Activated B cell treated with CpG ODN at 0.5 μM for 24 hours (primary cell): Measurements from ENCODE around the gene TNNI3K. TPM values are rescaled to one million over a fixed set of nuclear protein-coding genes. Genes with fewer than 3 reads are reported as not detected.

Source experiments
- ATAC-seq: fragments of 200-7000 bp; cut with Tn5 transposase; one replicate; pipeline ENCODE4 v1.10.0; 2021; ENCODE audit warnings: low read depth, mild to moderate bottlenecking, moderate library complexity
- CTCF ChIA-PET: fragments of 350-600 bp; sonication (Branson Sonifier 250); formaldehyde crosslinking; loops from one replicate; lab custom pipeline; 2021; ENCODE audit warnings: antibody characterized with exemption; lab: Charles Lee
- POLR2A ChIA-PET: fragments of 350-600 bp; sonication (Branson Sonifier 250); formaldehyde crosslinking; loops from one replicate; lab custom pipeline; 2021; ENCODE audit warnings: antibody characterized with exemption; lab: Charles Lee
- DNase-seq: peaks from one replicate; pipeline ENCODE4 v3.0.0; 2022
- H3K27ac Mint-ChIP-seq: one replicate; pipeline ENCODE4 v1.8.0; 2020; ENCODE audit warnings: mixed read lengths
- H3K27me3 Mint-ChIP-seq: one replicate; pipeline ENCODE4 v1.8.0; 2021; ENCODE audit warnings: mixed read lengths
- H3K36me3 Mint-ChIP-seq: one replicate; pipeline ENCODE4 v1.8.0; 2021; ENCODE audit warnings: low read depth, mixed read lengths
- H3K4me1 Mint-ChIP-seq: one replicate; pipeline ENCODE4 v1.8.0; 2021; ENCODE audit warnings: mixed read lengths
- H3K4me3 Mint-ChIP-seq: one replicate; pipeline ENCODE4 v1.8.0; 2020; ENCODE audit warnings: mild to moderate bottlenecking, mixed read lengths
- H3K9me3 Mint-ChIP-seq: one replicate; pipeline ENCODE4 v1.8.0; 2020; ENCODE audit warnings: mixed read lengths
- CTCF ChIP-seq: fragments of 200-600 bp; IDR thresholded peaks from one replicate; pipeline ENCODE4 v1.8.0; 2022; ENCODE audit warnings: antibody characterized with exemption, mild to moderate bottlenecking
- intact Hi-C: fragments of 100-400 bp; cut with micrococcal nuclease; formaldehyde crosslinking; loops from one replicate; pipeline ENCODE4 v1.15.1; 2024
- total RNA-seq: library from RNA; stranded (reverse); gene quantifications from 2 replicates; pipeline ENCODE4 v1.2.3, GENCODE V29; 2022

TNNI3K gene
- total RNA-seq, 1 donor from 2014 or later: not detected

GRCh38 chr1:74340656-74341055 is 105.5 kb downstream of the TNNI3K start:
- Mint-ChIP-seq H3K9me3 (peaks cover 1% of the 10 kb centered on the region), H3K27ac (no peak overlapping the region), H3K4me3 (no peak overlapping the region), H3K36me3 (no peaks in the 10 kb centered on the region), H3K4me1 (no peaks in the 10 kb centered on the region), H3K27me3 (no peaks in the 10 kb centered on the region)
- ATAC-seq (no peak), DNase-seq (no peak)
- ChIA-PET CTCF (no interaction called here), POLR2A (no interaction called here)
- intact Hi-C loops: no loop called here
- no peak for TF ChIP-seq CTCF

- Mint-ChIP-seq H3K27me3 (no peaks in the 10 kb centered on the region), H3K27ac (no peak overlapping the region), H3K9me3 (peaks cover 1% of the 10 kb centered on the region), H3K4me3 (no peak overlapping the region), H3K36me3 (no peaks in the 10 kb centered on the region), H3K4me1 (no peaks in the 10 kb centered on the region)
- ChIA-PET POLR2A (no interaction called here), CTCF (no interaction called here)
- no peak for TF ChIP-seq CTCF
- DNase-seq (no peak), ATAC-seq (no peak)
- intact Hi-C loops: no loop called here
Observed at GRCh38 chr1:74341702-74342339, 106.6 kb downstream of the TNNI3K start.

- no peaks in the 10 kb centered on the region for H3K27me3 Mint-ChIP-seq
- DNase-seq (no peak), ATAC-seq (no peak)
- POLR2A ChIA-PET: no interaction called here
- H3K4me1 Mint-ChIP-seq: no peaks in the 10 kb centered on the region
- H3K27ac Mint-ChIP-seq: no peak overlapping the region
- intact Hi-C loops: no loop called here
- H3K4me3 Mint-ChIP-seq: no peak overlapping the region
- H3K36me3 Mint-ChIP-seq: no peaks in the 10 kb centered on the region
- H3K9me3 Mint-ChIP-seq: no peaks in the 10 kb centered on the region
- no peak for TF ChIP-seq CTCF
- CTCF ChIA-PET: no interaction called here
Observed at GRCh38 chr1:74343216-74343615, 108.0 kb downstream of the TNNI3K start.

- no peaks in the 10 kb centered on the region for H3K9me3 Mint-ChIP-seq
- CTCF ChIA-PET: no interaction called here
- TF ChIP-seq CTCF: no peak
- ATAC-seq: no peak
- H3K4me3 Mint-ChIP-seq: no peak overlapping the region
- no peak overlapping the region for H3K27ac Mint-ChIP-seq
- POLR2A ChIA-PET: no interaction called here
- no peaks in the 10 kb centered on the region for H3K4me1 Mint-ChIP-seq
- intact Hi-C loops: no loop called here
- H3K36me3 Mint-ChIP-seq: no peaks in the 10 kb centered on the region
- no peak for DNase-seq
- H3K27me3 Mint-ChIP-seq: no peaks in the 10 kb centered on the region
Observed at GRCh38 chr1:74344387-74344786, 109.2 kb downstream of the TNNI3K start.

- no peaks in the 10 kb centered on the region for H3K27me3 Mint-ChIP-seq
- intact Hi-C loops: no loop called here
- no peak overlapping the region for H3K4me3 Mint-ChIP-seq
- H3K27ac Mint-ChIP-seq: no peak overlapping the region
- no peaks in the 10 kb centered on the region for H3K9me3 Mint-ChIP-seq
- no peak for ATAC-seq
- no peak for TF ChIP-seq CTCF
- ChIA-PET POLR2A (no interaction called here), CTCF (no interaction called here)
- no peaks in the 10 kb centered on the region for H3K4me1 Mint-ChIP-seq
- H3K36me3 Mint-ChIP-seq: no peaks in the 10 kb centered on the region
- DNase-seq: no peak
Observed at GRCh38 chr1:74356493-74356892, 121.3 kb downstream of the TNNI3K start.
